ENCODE measurements around the gene CAVIN2.

CAVIN2 gene

DNA sequence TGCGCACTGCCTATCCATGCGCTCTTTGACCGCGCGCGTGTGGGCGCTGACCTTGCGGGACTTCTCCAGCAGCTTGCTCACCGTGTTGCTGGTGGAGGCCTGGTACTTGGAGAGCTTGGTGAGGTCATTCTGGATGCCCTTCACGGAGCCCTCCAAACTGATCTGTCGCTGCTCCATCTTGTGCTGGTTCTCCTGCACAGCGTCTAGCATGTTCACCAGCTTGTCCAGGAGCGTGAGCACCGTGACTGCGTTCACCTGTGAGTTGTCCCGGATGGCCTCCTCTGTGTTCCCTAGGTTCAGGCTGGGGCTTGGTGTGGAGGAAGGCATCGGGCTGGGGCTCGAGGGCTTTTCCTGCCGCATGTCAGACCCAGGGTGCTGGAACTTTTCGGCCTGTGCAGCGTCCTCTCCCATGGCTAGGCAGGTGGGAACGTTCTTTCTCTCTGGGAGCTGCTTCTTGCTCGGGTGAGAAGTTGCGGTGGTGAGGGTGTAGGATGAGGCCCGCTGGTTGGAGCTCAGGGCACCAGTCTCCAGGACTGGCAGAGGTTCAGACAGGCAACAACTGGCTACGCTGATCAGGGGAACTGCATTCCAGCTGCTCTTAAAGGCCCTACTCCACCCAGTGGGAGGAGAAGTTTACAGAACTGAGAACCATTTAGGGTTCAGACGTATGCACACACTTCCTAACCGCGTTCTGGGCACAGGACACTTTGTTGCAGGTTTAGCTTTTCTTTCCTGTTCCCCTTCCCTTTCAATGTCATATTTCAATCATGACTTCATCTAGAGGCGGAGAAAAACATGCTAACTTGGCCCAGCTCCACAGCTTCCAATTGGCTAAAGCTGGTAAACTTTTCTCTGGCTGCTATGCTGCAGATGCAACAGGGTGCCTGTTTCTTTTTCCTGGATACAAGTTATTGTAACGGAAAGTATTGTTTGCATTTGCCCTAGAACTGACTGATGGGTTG is at the start of gene CAVIN2:
TSS of gene CAVIN2 (minus strand) at position 574 of the 962 bp plus-strand sequence. CDS start at position 411, 163 bp downstream.
- Histone ChIP-seq H2AFZ (ENCODE audit: low read depth, low read length, severe bottlenecking) (no peak within 1 kb of the TSS), H3K4me3 (ENCODE audit: insufficient read depth, low read length, poor library complexity, severe bottlenecking) (no peak within 1 kb of the TSS), H3K9ac (ENCODE audit: low read length) (no peak within 1 kb of the TSS), H3K9me3 (ENCODE audit: insufficient read depth, low read length) (no peaks in the 10 kb centered on the region), H3K4me2 (ENCODE audit: low read depth, low read length, poor library complexity, severe bottlenecking) (no peak within 1 kb of the TSS), H3K9me2 (replicated peaks; ENCODE audit: insufficient read depth, low read length) (no peaks in the 10 kb centered on the region), H3K36me3 (ENCODE audit: low read length) (no peaks in the 10 kb centered on the region), H4K20me1 (ENCODE audit: low read depth, low read length) (no peaks in the 10 kb centered on the region), H3K27me3 (ENCODE audit: low read length) (no peaks in the 10 kb centered on the region), H3F3A (ENCODE audit: insufficient read depth) (no peaks in the 10 kb centered on the region), H3K27ac (ENCODE audit: low read depth, low read length) (no peak within 1 kb of the TSS), H3K79me2 (ENCODE audit: insufficient read depth, low read length) (no peaks in the 10 kb centered on the region)
- no peak for TF ChIP-seq CTCF (IDR thresholded peaks at IDR 0.05; ENCODE audit: insufficient read depth, low read length, poor library complexity, severe bottlenecking)
- no peak for TF ChIP-seq EZH2phosphoT487 (conservative IDR thresholded peaks at IDR 0.05; ENCODE audit: low read length)

GRCh38 chr2:191895743-191896142 is 48.9 kb upstream of the CAVIN2 start:
- Histone ChIP-seq H3K9me2 (replicated peaks; ENCODE audit: insufficient read depth, low read length) (no peaks in the 10 kb centered on the region), H2AFZ (ENCODE audit: low read depth, low read length, severe bottlenecking) (no peak overlapping the region), H3K27me3 (ENCODE audit: low read length) (no peaks in the 10 kb centered on the region), H4K20me1 (ENCODE audit: low read depth, low read length) (no peaks in the 10 kb centered on the region), H3K9me3 (ENCODE audit: insufficient read depth, low read length) (no peaks in the 10 kb centered on the region), H3K27ac (ENCODE audit: low read depth, low read length) (no peak overlapping the region), H3K4me3 (ENCODE audit: insufficient read depth, low read length, poor library complexity, severe bottlenecking) (no peak overlapping the region), H3K79me2 (ENCODE audit: insufficient read depth, low read length) (no peaks in the 10 kb centered on the region), H3F3A (ENCODE audit: insufficient read depth) (no peaks in the 10 kb centered on the region), H3K9ac (ENCODE audit: low read length) (no peak overlapping the region), H3K36me3 (ENCODE audit: low read length) (no peaks in the 10 kb centered on the region), H3K4me2 (ENCODE audit: low read depth, low read length, poor library complexity, severe bottlenecking) (no peak overlapping the region)
- TF ChIP-seq CTCF (IDR thresholded peaks at IDR 0.05; ENCODE audit: insufficient read depth, low read length, poor library complexity, severe bottlenecking), result no peak
- no peak for TF ChIP-seq EZH2phosphoT487 (conservative IDR thresholded peaks at IDR 0.05; ENCODE audit: low read length)

GRCh38 chr2:191895195-191895594 is 48.3 kb upstream of the CAVIN2 start:
- Histone ChIP-seq H2AFZ (ENCODE audit: low read depth, low read length, severe bottlenecking) (no peak overlapping the region), H3K27ac (ENCODE audit: low read depth, low read length) (no peak overlapping the region), H3K4me2 (ENCODE audit: low read depth, low read length, poor library complexity, severe bottlenecking) (no peak overlapping the region), H3K79me2 (ENCODE audit: insufficient read depth, low read length) (no peaks in the 10 kb centered on the region), H3F3A (ENCODE audit: insufficient read depth) (no peaks in the 10 kb centered on the region), H4K20me1 (ENCODE audit: low read depth, low read length) (no peaks in the 10 kb centered on the region), H3K9me3 (ENCODE audit: insufficient read depth, low read length) (no peaks in the 10 kb centered on the region), H3K4me3 (ENCODE audit: insufficient read depth, low read length, poor library complexity, severe bottlenecking) (no peak overlapping the region), H3K36me3 (ENCODE audit: low read length) (no peaks in the 10 kb centered on the region), H3K27me3 (ENCODE audit: low read length) (no peaks in the 10 kb centered on the region), H3K9me2 (replicated peaks; ENCODE audit: insufficient read depth, low read length) (no peaks in the 10 kb centered on the region), H3K9ac (ENCODE audit: low read length) (no peak overlapping the region)
- no peak for TF ChIP-seq CTCF (IDR thresholded peaks at IDR 0.05; ENCODE audit: insufficient read depth, low read length, poor library complexity, severe bottlenecking)
- no peak for TF ChIP-seq EZH2phosphoT487 (conservative IDR thresholded peaks at IDR 0.05; ENCODE audit: low read length)

Data from SU-DHL-6 (cell line).